Measurements from ENCODE around the gene AK3.
A peak's percentile ranks its signal among the peaks of the same experiment; 100 is the strongest.
"Not testable (repeated sequence)": the region's sequence is repeated elsewhere in the genome, so short reads cannot be mapped to it uniquely, and the experiment has no call there.

AK3 gene

DNA sequence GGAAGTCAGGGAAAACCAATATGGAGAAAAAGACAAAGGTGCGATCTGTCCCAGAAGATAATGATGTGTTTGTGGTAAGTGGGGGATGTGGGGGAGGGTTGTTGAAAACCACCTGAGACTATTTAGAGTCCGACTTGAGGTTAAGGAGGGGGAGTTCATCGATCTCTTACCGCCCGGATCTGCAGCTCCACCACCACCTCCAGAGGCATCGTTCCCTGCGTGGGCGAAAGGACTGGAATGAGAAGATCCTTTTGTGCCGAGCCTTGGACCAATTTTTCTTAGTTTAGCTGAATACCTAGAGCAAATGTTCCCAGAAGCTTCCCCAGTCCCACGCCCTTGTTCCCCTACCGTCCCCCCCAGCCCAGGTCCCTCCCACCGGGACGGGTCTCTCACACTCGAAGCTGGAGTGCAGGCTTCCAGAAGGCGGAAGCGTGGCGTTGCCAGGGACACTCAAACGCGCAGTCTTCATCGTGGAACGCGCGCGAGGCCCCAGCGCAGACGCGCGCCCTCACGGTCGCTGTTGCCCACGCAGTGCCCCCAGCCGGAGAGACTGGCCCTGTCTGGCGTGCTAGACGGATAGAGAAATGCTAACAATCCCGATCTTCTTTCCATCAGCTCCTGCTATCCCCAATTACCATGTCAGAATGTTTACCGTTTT lies 74.8 kb downstream of the AK3 start, which contains the start of gene SPATA6L:
Gene SPATA6L, minus strand, starts transcription at position 439 of the 658 bp plus-strand sequence. Its CDS starts 230 bp downstream, at position 209.
- DNase-seq (ENCODE audit: low read depth, low spot score), result no peak

DNA sequence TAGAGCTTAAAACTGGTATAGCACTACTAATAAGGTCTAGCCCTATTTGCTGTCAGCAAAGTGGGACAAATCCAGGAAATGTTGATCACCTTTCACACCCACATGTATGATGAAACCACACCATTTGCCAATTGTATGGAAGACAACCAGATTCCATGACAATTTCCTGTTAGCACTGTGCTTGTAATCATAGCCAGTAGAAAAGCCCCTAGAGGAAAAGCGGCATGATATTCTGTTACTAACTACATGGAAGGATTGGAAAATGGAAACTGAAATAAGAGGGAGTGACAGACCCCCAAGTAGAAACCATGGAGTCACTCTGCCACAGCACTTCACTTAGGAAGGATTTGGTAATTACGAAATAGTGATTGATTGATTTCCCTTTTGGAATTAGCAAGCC lies 75.6 kb downstream of the AK3 start:
- no peak for DNase-seq (ENCODE audit: low read depth, low spot score)

DNA sequence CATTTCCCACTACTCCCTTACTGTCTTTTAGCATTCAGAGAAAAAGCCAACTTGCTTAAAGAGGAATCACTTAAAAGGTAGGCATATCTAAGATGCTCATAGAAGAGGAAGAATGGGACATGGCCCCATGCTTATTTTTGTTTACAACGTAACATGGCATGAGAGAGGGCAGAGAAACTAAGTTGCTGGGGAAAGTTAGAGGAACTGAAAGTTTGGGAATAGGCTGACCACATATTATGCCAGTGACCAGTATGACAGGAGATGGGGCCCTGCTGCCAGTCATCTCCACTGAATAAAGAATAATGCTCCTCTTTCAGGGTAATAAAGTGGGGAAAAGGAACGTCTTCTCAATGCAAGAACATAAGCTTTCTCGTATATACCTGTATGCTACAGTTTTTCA lies 77.0 kb downstream of the AK3 start:
- DNase-seq (ENCODE audit: low read depth, low spot score), result no peak

DNA sequence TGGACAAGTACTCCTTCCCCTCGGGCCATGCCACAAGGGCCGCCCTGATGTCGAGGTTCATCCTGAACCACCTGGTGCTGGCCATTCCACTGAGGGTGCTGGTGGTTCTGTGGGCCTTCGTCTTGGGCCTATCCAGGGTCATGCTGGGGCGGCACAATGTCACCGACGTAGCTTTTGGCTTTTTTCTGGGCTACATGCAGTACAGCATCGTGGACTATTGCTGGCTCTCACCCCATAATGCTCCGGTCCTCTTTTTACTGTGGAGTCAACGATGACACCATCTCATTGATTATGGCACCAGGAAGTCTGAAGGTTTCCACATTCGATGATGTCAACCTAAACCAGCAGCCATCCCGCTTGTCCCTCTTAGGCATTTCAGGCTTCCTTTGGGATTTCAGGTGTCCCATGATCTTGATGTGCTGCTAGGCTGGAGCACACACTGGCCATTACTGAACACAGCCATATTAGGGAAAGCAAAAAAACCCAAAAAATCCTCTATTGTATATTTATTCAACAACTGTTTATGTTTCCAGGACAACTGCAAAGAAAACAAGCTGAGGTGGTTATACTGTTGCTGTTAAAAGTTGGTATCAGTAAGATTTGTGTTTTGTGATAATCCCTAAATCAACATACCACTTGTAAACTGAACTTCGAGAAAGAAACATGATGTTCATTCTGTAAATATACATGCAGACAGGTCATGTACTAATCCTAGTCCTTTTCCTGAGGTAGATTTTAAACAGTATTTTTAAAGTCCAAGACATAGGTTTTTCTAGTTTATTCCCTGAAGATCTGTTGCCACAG lies 77.8 kb downstream of the AK3 start:
- DNase-seq (ENCODE audit: low read depth, low spot score), result no peak

DNA sequence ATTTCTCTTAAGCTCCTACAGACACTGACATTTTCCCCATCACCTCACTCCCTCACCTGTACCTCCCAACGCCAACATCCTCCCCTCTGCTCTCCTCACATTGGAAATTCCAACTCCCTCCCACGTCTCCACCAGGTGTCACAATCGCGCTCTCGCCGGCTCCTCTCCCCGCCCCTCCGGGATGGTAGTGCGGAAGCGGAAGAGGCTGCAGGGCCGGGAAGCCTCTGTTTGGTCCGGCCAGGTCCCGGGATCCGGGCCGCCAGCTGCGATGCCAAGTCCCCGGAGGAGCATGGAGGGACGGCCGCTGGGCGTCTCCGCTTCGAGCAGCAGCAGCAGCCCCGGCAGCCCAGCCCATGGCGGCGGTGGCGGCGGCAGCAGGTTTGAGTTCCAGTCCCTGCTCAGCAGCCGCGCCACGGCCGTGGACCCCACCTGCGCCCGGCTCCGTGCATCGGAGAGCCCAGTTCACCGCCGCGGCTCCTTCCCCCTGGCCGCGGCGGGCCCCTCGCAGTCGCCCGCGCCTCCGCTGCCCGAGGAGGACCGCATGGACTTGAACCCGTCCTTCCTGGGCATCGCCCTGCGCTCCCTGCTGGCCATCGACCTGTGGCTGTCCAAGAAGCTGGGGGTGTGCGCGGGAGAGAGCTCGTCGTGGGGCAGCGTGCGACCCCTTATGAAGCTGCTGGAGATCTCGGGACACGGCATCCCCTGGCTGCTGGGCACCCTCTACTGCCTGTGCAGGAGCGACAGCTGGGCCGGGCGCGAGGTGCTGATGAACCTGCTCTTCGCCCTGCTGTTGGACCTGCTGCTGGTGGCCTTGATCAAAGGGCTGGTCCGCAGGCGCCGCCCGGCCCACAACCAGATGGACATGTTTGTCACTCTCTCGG lies 78.7 kb downstream of the AK3 start, which contains the start of gene PLPP6:
Gene PLPP6, plus strand, starts transcription at position 187 of the 881 bp plus-strand sequence. Its CDS starts 82 bp downstream, at position 269.
- DNase-seq (ENCODE audit: low read depth, low spot score), result peak; percentile 25

DNA sequence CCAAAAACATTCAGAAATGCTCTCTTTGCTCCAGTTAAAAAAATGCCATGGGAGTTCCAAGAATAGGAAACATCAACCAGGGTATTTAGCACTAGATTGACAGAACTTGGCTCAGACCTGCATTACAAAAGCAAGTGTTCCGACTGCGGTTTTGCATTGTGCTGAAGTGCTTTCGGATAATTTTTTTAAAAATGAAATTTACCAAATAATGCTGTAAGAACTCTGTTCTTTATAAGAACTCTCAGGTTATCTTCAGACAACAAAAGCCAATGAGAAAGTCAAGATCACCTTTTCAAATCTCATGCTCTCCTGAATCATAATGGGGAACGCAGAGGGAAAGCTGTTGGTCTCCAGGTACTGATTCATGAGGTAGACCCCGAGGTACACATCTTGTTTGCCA lies 79.4 kb downstream of the AK3 start:
- DNase-seq (ENCODE audit: low read depth, low spot score), result no peak

DNA sequence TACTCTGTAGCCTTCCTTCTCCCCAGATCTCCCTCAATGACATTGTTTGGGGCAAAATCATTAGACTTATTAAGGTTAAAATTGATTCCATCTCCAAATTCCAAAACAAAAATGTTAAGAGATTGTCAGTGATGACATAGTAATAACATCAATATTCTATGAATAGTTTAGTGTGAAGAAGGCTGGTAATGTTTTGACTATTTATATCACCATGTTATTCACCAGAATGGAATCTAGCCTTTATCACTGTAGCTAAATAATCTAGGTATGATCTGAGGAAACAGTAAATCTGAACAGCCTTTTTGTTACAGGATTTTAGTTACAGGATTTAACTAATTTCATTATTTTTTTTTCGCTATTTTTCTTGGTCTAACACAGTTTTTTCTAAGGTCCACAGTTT lies 79.8 kb downstream of the AK3 start:
- no peak for DNase-seq (ENCODE audit: low read depth, low spot score)

DNA sequence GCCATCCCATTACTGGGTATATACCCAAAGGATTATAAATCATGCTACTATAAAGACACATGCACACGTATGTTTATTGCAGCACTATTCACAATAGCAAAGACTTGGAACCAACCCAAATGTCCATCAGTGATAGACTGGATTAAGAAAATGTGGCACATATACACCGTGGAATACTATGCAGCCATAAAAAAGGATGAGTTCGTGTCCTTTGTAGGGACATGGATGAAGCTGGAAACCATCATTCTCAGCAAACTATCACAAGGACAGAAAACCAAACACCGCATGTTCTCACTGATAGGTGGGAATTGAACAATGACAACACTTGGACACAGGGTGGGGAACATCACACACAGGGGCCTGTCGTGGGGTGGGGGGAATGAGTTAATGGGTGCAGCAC lies 80.3 kb downstream of the AK3 start:
- DNase-seq (ENCODE audit: low read depth, low spot score), result not testable (repeated sequence)

All from brain pericyte (primary cell).